HEK293 (cell line): ENCODE data around the gene GMPR.

Experiments used
- EGR2 ChIP-seq: fragments of 450-650 bp; formaldehyde crosslinking; IDR thresholded peaks from 2 replicates; pipeline ENCODE4 v1.5.1; 2016; ENCODE audit warnings: low read depth, missing biosample characterization, missing genetic modification characterization
- GLIS1 ChIP-seq: fragments of 450-650 bp; formaldehyde crosslinking; IDR thresholded peaks from 2 replicates; pipeline ENCODE4 v1.5.1; 2016; ENCODE audit warnings: missing biosample characterization, missing genetic modification characterization
- INSM2 ChIP-seq: fragments of 450-650 bp; formaldehyde crosslinking; IDR thresholded peaks from 2 replicates; pipeline ENCODE4 v1.5.1; 2016; ENCODE audit warnings: missing biosample characterization, missing genetic modification characterization
- PRDM4 ChIP-seq: fragments of 450-650 bp; formaldehyde crosslinking; IDR thresholded peaks from 2 replicates; pipeline ENCODE4 v1.5.1; 2017; ENCODE audit warnings: missing biosample characterization, missing genetic modification characterization
- PRDM6 ChIP-seq: fragments of 450-650 bp; formaldehyde crosslinking; IDR thresholded peaks from 2 replicates; pipeline ENCODE4 v1.5.1; 2017; ENCODE audit warnings: missing biosample characterization, missing genetic modification characterization
- SCRT1 ChIP-seq: fragments of 450-650 bp; formaldehyde crosslinking; IDR thresholded peaks from 2 replicates; pipeline ENCODE4 v1.5.1; 2016; ENCODE audit warnings: missing biosample characterization, missing genetic modification characterization, borderline replicate concordance
- SP7 ChIP-seq: fragments of 450-650 bp; formaldehyde crosslinking; IDR thresholded peaks from 2 replicates; pipeline ENCODE4 v1.5.1; 2016; ENCODE audit warnings: missing biosample characterization, missing genetic modification characterization
- TSHZ1 ChIP-seq: fragments of 450-650 bp; formaldehyde crosslinking; IDR thresholded peaks from 2 replicates; pipeline ENCODE4 v1.5.1; 2016; ENCODE audit warnings: missing biosample characterization, missing genetic modification characterization, borderline replicate concordance
- ZBTB11 ChIP-seq: fragments of 450-650 bp; formaldehyde crosslinking; conservative IDR thresholded peaks from 2 replicates; pipeline ENCODE4 v1.5.1; 2016; ENCODE audit warnings: low read depth, missing biosample characterization, missing genetic modification characterization
- ZFP69B ChIP-seq: fragments of 450-650 bp; formaldehyde crosslinking; IDR thresholded peaks from 2 replicates; pipeline ENCODE4 v1.5.1; 2016; ENCODE audit warnings: missing biosample characterization, missing genetic modification characterization
- ZNF121 ChIP-seq: fragments of 450-650 bp; formaldehyde crosslinking; IDR thresholded peaks from 2 replicates; pipeline ENCODE4 v1.5.1; 2016; ENCODE audit warnings: missing biosample characterization, missing genetic modification characterization
- ZNF18 ChIP-seq: fragments of 450-650 bp; formaldehyde crosslinking; IDR thresholded peaks from 2 replicates; pipeline ENCODE4 v1.5.1; 2016; ENCODE audit warnings: missing biosample characterization, missing genetic modification characterization
- ZNF211 ChIP-seq: fragments of 450-650 bp; formaldehyde crosslinking; IDR thresholded peaks from 2 replicates; pipeline ENCODE4 v1.5.1; 2016; ENCODE audit warnings: low read depth, missing biosample characterization, missing genetic modification characterization
- ZNF248 ChIP-seq: fragments of 450-650 bp; formaldehyde crosslinking; IDR thresholded peaks from 2 replicates; pipeline ENCODE4 v1.5.1; 2017; ENCODE audit warnings: missing biosample characterization, missing genetic modification characterization
- ZNF335 ChIP-seq: fragments of 450-650 bp; formaldehyde crosslinking; conservative IDR thresholded peaks from 2 replicates; pipeline ENCODE4 v1.5.1; 2016; ENCODE audit warnings: missing biosample characterization, missing genetic modification characterization
- ZNF48 ChIP-seq: fragments of 450-650 bp; formaldehyde crosslinking; IDR thresholded peaks from 2 replicates; pipeline ENCODE4 v1.5.1; 2016; ENCODE audit warnings: missing biosample characterization, missing genetic modification characterization
- ZNF514 ChIP-seq: fragments of 450-650 bp; formaldehyde crosslinking; IDR thresholded peaks from 2 replicates; pipeline ENCODE4 v1.5.1; 2016; ENCODE audit warnings: missing biosample characterization, missing genetic modification characterization
- ZNF521 ChIP-seq: fragments of 450-650 bp; formaldehyde crosslinking; IDR thresholded peaks from 2 replicates; pipeline ENCODE4 v1.5.1; 2017; ENCODE audit warnings: missing biosample characterization, mild to moderate bottlenecking, missing genetic modification characterization
- ZNF585B ChIP-seq: fragments of 450-650 bp; formaldehyde crosslinking; IDR thresholded peaks from 2 replicates; pipeline ENCODE4 v1.5.1; 2016; ENCODE audit warnings: missing biosample characterization, missing genetic modification characterization
- ZNF596 ChIP-seq: fragments of 450-650 bp; IDR thresholded peaks from 2 replicates; pipeline ENCODE4 v1.5.0; 2018; ENCODE audit warnings: missing biosample characterization, mild to moderate bottlenecking, missing genetic modification characterization, moderate library complexity
- ZNF776 ChIP-seq: fragments of 450-650 bp; formaldehyde crosslinking; IDR thresholded peaks from 2 replicates; pipeline ENCODE4 v1.5.0; 2017; ENCODE audit warnings: missing biosample characterization, missing genetic modification characterization, borderline replicate concordance
- ZNF792 ChIP-seq: fragments of 450-650 bp; formaldehyde crosslinking; IDR thresholded peaks from 2 replicates; pipeline ENCODE4 v1.5.1; 2016; ENCODE audit warnings: missing biosample characterization, missing genetic modification characterization
- ZNF830 ChIP-seq: fragments of 450-650 bp; IDR thresholded peaks from 2 replicates; pipeline ENCODE4 v1.5.0; 2018; ENCODE audit warnings: missing biosample characterization, missing genetic modification characterization, low read depth, mild to moderate bottlenecking, moderate library complexity
- ZSCAN16 ChIP-seq: fragments of 450-650 bp; formaldehyde crosslinking; IDR thresholded peaks from 2 replicates; pipeline ENCODE4 v1.5.1; 2016; ENCODE audit warnings: missing biosample characterization, missing genetic modification characterization
- ZSCAN23 ChIP-seq: fragments of 450-650 bp; formaldehyde crosslinking; IDR thresholded peaks from 2 replicates; pipeline ENCODE4 v1.5.1; 2016; ENCODE audit warnings: missing biosample characterization, missing genetic modification characterization

GMPR gene

GRCh38 chr6:16331384-16332174, 93.2 kb downstream of the GMPR start (continued):
- no peak for TF ChIP-seq ZBTB11 (tag by site-specific recombination)
- no peak for TF ChIP-seq PRDM6 (tag by site-specific recombination)
- no peak for TF ChIP-seq ZNF830
- TF ChIP-seq ZNF776 (tag by site-specific recombination) = no peak
- no peak; the same call in 1 of the 2 replicates for TF ChIP-seq EGR2
- TF ChIP-seq ZNF211 (tag by site-specific recombination) = no peak
- peak; percentile 35; the same call in 1 of the 2 replicates for TF ChIP-seq GLIS1 (tag by site-specific recombination)
- TF ChIP-seq ZNF48 (tag by site-specific recombination) = no peak
- no peak for TF ChIP-seq ZSCAN16 (tag by site-specific recombination)
- no peak for TF ChIP-seq ZNF792 (tag by site-specific recombination)
- TF ChIP-seq ZNF18 (tag by site-specific recombination) = no peak
- no peak for TF ChIP-seq ZNF596
- no peak for TF ChIP-seq ZNF121 (tag by site-specific recombination)
- no peak for TF ChIP-seq SP7
- no peak; the same call in 1 of the 2 replicates for TF ChIP-seq ZFP69B (tag by site-specific recombination)
- no peak for TF ChIP-seq PRDM4 (tag by site-specific recombination)
- TF ChIP-seq ZNF335 = no peak
- TF ChIP-seq ZNF514 (tag by site-specific recombination) = no peak
- TF ChIP-seq ZNF521 = no peak
- TF ChIP-seq SCRT1 (tag by site-specific recombination) = no peak
- TF ChIP-seq TSHZ1 (tag by site-specific recombination) = no peak
- TF ChIP-seq ZNF248 (tag by site-specific recombination) = no peak
- no peak for TF ChIP-seq ZNF585B (tag by site-specific recombination)
- peak; percentile 41; the same call in 1 of the 2 replicates for TF ChIP-seq INSM2 (tag by site-specific recombination)
- TF ChIP-seq ZSCAN23 (tag by site-specific recombination) = no peak
